B cell (primary cell): ENCODE measurements around the gene HELLS. TPM values are rescaled to one million over a fixed set of nuclear protein-coding genes. Genes with fewer than 3 reads are reported as not detected.

Experiments used
- ATAC-seq: fragments of 200-7000 bp; cut with Tn5 transposase; one replicate; pipeline ENCODE4 v1.10.0; 2021; ENCODE audit warnings: low read depth, mild to moderate bottlenecking, moderate number of reproducible peaks, moderate library complexity
- CTCF ChIA-PET: fragments of 350-600 bp; sonication (Branson Sonifier 250); formaldehyde crosslinking; loops from one replicate; lab custom pipeline; 2021; ENCODE audit warnings: antibody characterized with exemption, inconsistent platforms; lab: Charles Lee
- POLR2A ChIA-PET: fragments of 350-600 bp; sonication (Branson Sonifier 250); formaldehyde crosslinking; loops from one replicate; lab custom pipeline; 2021; ENCODE audit warnings: antibody characterized with exemption; lab: Charles Lee
- DNase-seq: peaks from one replicate; pipeline ENCODE4 v3.0.0; 2013
- H2AFZ ChIP-seq: 2 replicates; pipeline ENCODE4 v1.6.1; 2012; ENCODE audit warnings: mild to moderate bottlenecking, low read depth, low read length; ENCODE audit not compliant: insufficient read depth, poor library complexity, severe bottlenecking
- H3K27ac ChIP-seq, 2 donors: 1 replicate in 1 of 2; 2 replicates in 1 of 2; pipeline ENCODE4 v1.5.1; 2012 to 2013; ENCODE audit warnings: low read length in 2 of 2, mild to moderate bottlenecking in 2 of 2, moderate library complexity in 1 of 2
- H3K27me3 ChIP-seq, 4 experiments: fragments of 200-600 bp in 1 of 4; sonication (generic) in 1 of 4; replicated peaks in 1 of 4; 1 replicate in 2 of 4; 2 replicates in 2 of 4; pipeline versions ENCODE4 v1.6.1 to v1.7.0; 2013 to 2016; ENCODE audit warnings: low read length in 3 of 4, mild to moderate bottlenecking in 2 of 4, mixed read lengths in 1 of 4, moderate library complexity in 1 of 4; ENCODE audit not compliant: insufficient read depth in 4 of 4, control insufficient read depth in 3 of 4; ENCODE audit errors: control extremely low read depth in 1 of 4
- H3K36me3 ChIP-seq, 2 experiments: replicated peaks in 1 of 2; 1 replicate in 1 of 2; 2 replicates in 1 of 2; pipeline versions ENCODE4 v1.6.1 to v1.7.1; 2013; ENCODE audit warnings: low read length in 1 of 2; ENCODE audit not compliant: insufficient read depth in 2 of 2, control insufficient read depth in 1 of 2; ENCODE audit errors: control extremely low read depth in 1 of 2, extremely low read depth in 1 of 2
- H3K4me1 ChIP-seq, 2 donors: fragments of 200-600 bp in 1 of 2; sonication (generic) in 1 of 2; 1 replicate in 1 of 2; 2 replicates in 1 of 2; pipeline versions ENCODE4 v1.5.1 to v1.6.1; 2013 to 2017; ENCODE audit warnings: low read length in 2 of 2; ENCODE audit not compliant: control insufficient read depth in 2 of 2, insufficient read depth in 2 of 2
- H3K4me2 ChIP-seq: replicated peaks from 2 replicates; pipeline ENCODE3; 2012; ENCODE audit warnings: mild to moderate bottlenecking, low read depth, low read length; ENCODE audit not compliant: poor library complexity, severe bottlenecking
- H3K4me3 ChIP-seq, 5 experiments: fragments of 200-600 bp in 1 of 5; sonication (generic) in 1 of 5; 1 replicate in 3 of 5; 2 replicates in 2 of 5; pipeline versions ENCODE4 v1.5.1 to v1.7.0; 2011 to 2016; ENCODE audit warnings: low read length in 4 of 5, mild to moderate bottlenecking in 4 of 5, low read depth in 2 of 5, control low read depth in 1 of 5, moderate library complexity in 1 of 5; ENCODE audit not compliant: insufficient read depth in 1 of 5; ENCODE audit errors: control extremely low read depth in 1 of 5, extremely low read depth in 1 of 5
- H3K79me2 ChIP-seq: fragments of 200-600 bp; sonication (generic); one replicate; pipeline ENCODE4 v1.6.0; 2016; ENCODE audit warnings: low read length; ENCODE audit not compliant: control insufficient read depth, insufficient read depth
- H3K9ac ChIP-seq: fragments of 200-600 bp; sonication (generic); 2 replicates; pipeline ENCODE4 v1.6.1; 2017; ENCODE audit warnings: mild to moderate bottlenecking, low read length, moderate library complexity
- H3K9me3 ChIP-seq, 3 donors: one replicate each; pipeline versions ENCODE4 v1.6.1 to v1.7.1; 2013; ENCODE audit warnings: low read length in 2 of 3; ENCODE audit not compliant: control insufficient read depth in 2 of 3, insufficient read depth in 1 of 3; ENCODE audit errors: control extremely low read depth in 1 of 3
- H4K20me1 ChIP-seq: 2 replicates; pipeline ENCODE4 v1.6.0; 2012; ENCODE audit warnings: mild to moderate bottlenecking, low read length; ENCODE audit not compliant: insufficient read depth, control insufficient read depth, poor library complexity, severe bottlenecking
- H3K27ac Mint-ChIP-seq: one replicate; pipeline ENCODE4 v1.8.0; 2021; ENCODE audit warnings: mixed read lengths
- H3K27me3 Mint-ChIP-seq: one replicate; pipeline ENCODE4 v1.8.0; 2021; ENCODE audit warnings: mixed read lengths
- H3K4me1 Mint-ChIP-seq: one replicate; pipeline ENCODE4 v1.8.0; 2021; ENCODE audit warnings: mixed read lengths
- H3K4me3 Mint-ChIP-seq: one replicate; pipeline ENCODE4 v1.8.0; 2021; ENCODE audit warnings: mixed read lengths
- H3K9me3 Mint-ChIP-seq: one replicate; pipeline ENCODE4 v1.8.0; 2022; ENCODE audit warnings: mixed read lengths; ENCODE audit not compliant: insufficient read depth
- CTCF ChIP-seq: fragments of 200-600 bp; IDR thresholded peaks from one replicate; pipeline ENCODE4 v1.8.0; 2022; ENCODE audit warnings: antibody characterized with exemption, mild to moderate bottlenecking
- EZH2 ChIP-seq: IDR thresholded peaks from 2 replicates; pipeline ENCODE4 v1.6.1; 2012; ENCODE audit warnings: borderline replicate concordance, low read depth, mild to moderate bottlenecking, moderate library complexity, low read length; ENCODE audit not compliant: insufficient read depth, poor library complexity, severe bottlenecking
- WGBS: methylation state at CpG from one replicate; pipeline ENCODE4 v1.1.5; 2013; ENCODE audit warnings: missing lambda C conversion rate; ENCODE audit not compliant: insufficient coverage; 5-methylcytosine and 5-hydroxymethylcytosine counted together
- intact Hi-C: fragments of 100-400 bp; cut with micrococcal nuclease; formaldehyde crosslinking; loops from one replicate; pipeline ENCODE4 v1.10.0; 2022
- polyA plus RNA-seq: library from polyadenylated mRNA; depleted of rRNA; stranded (reverse); fragments of >200 nt; gene quantifications from 2 replicates; pipeline ENCODE4 v1.2.3, GENCODE V29; 2012
- total RNA-seq, 2 donors: library from RNA; stranded (reverse); fragments of 120-200 nt in 1 of 2; gene quantifications; 1 replicate in 1 of 2; 2 replicates in 1 of 2; pipeline versions ENCODE4 v1.2.3 to v1.2.4, GENCODE V29; 2013 to 2022

HELLS gene
- total and polyA plus RNA-seq, 2 donors (not counting 1 experiment from before 2014, with no cell fraction given) = 6.2 to 27.4 TPM

DNA sequence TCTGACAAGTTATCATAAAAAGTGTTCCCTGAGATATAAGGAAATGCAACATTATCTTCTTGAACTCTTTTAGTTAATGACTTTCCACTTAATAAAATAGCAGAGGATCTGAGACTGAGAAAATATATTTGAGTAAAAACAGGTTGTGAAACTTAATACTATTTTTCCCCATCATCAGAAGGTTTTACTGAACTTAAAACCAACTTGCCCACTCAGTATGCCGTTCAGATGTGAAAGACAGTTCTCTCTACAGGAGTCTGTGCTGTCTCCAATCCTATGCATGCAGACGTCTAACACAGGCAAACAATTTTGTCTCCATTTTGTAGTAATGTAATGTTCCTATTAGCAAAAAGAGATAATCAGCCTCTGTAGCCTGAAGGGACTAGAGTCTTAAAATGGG, 99.7 kb downstream of the HELLS start:
- TF ChIP-seq CTCF = no peak
- no peak for TF ChIP-seq EZH2
- H2AFZ ChIP-seq = no peak overlapping the region
- no peaks in the 10 kb centered on the region for H3K36me3 ChIP-seq
- no peaks in the 10 kb centered on the region for H4K20me1 ChIP-seq
- DNase-seq = no peak
- Mint-ChIP-seq H3K27me3 (peaks cover under 1% of the 10 kb centered on the region), H3K4me1 (no peaks in the 10 kb centered on the region), H3K27ac (no peak overlapping the region), H3K4me3 (no peak overlapping the region), H3K9me3 (no peaks in the 10 kb centered on the region)
- no peak for ATAC-seq
- intact Hi-C loops = no loop called here
- H3K27me3 ChIP-seq = no peaks in the 10 kb centered on the region
- no peaks in the 10 kb centered on the region for H3K79me2 ChIP-seq
- WGBS = no CpG with 5 or more reads among the region's 2 CpGs
- no peak overlapping the region for H3K9ac ChIP-seq
- POLR2A ChIA-PET = no interaction called here
- peaks cover 0 to under 1% (median 0%) of the 10 kb centered on the region in 3 donors for H3K9me3 ChIP-seq
- H3K4me3 ChIP-seq = no peak overlapping the region
- no peak overlapping the region for H3K4me2 ChIP-seq
- no peak overlapping the region for H3K27ac ChIP-seq
- CTCF ChIA-PET = no interaction called here
- no peaks in the 10 kb centered on the region for H3K4me1 ChIP-seq

Other genes starting within 250 kb of the HELLS start
- gene NOC3L, start 182.8 kb upstream of the HELLS start, total RNA-seq = 37.5 and 42.0 TPM in 2 replicates
- 10.2 and 12.1 TPM in 2 replicates for gene NOC3L, start 182.8 kb upstream of the HELLS start, polyA plus RNA-seq
- gene TBC1D12, start 143.2 kb upstream of the HELLS start, total RNA-seq = 9.3 and 9.6 TPM in 2 replicates
- gene TBC1D12, start 143.2 kb upstream of the HELLS start, polyA plus RNA-seq = 2.0 and 3.1 TPM in 2 replicates
- not detected in 2 replicates for gene CYP2C18, start 137.9 kb downstream of the HELLS start, total RNA-seq
- gene CYP2C18, start 137.9 kb downstream of the HELLS start, polyA plus RNA-seq = not detected in 2 replicates
- not detected in 2 replicates for gene CYP2C19, start 216.9 kb downstream of the HELLS start, total RNA-seq
- not detected in 2 replicates for gene CYP2C19, start 216.9 kb downstream of the HELLS start, polyA plus RNA-seq